Duodenal mucosa (tissue), 2 donors: Measurements from ENCODE around the gene EIPR1.

Source experiments
- H3K27ac ChIP-seq: one replicate; pipeline ENCODE4 v1.7.0; 2013; ENCODE audit warnings: low read depth, low read length
- H3K27me3 ChIP-seq, 2 donors: one replicate each; pipeline ENCODE4 v1.7.0; 2013; ENCODE audit warnings: low read length in 2 of 2, control low read depth in 1 of 2; ENCODE audit not compliant: insufficient read depth in 2 of 2, control insufficient read depth in 1 of 2
- H3K36me3 ChIP-seq, 2 donors: one replicate each; pipeline ENCODE4 v1.7.0; 2013; ENCODE audit warnings: low read length in 2 of 2, control low read depth in 1 of 2; ENCODE audit not compliant: insufficient read depth in 2 of 2, control insufficient read depth in 1 of 2
- H3K4me1 ChIP-seq, 2 donors: one replicate each; pipeline ENCODE4 v1.7.0; 2013; ENCODE audit warnings: low read length in 2 of 2, control low read depth in 1 of 2; ENCODE audit not compliant: insufficient read depth in 2 of 2, control insufficient read depth in 1 of 2
- H3K4me3 ChIP-seq, 2 donors: one replicate each; pipeline ENCODE4 v1.7.0; 2013; ENCODE audit warnings: low read length in 2 of 2, low read depth in 1 of 2
- H3K9ac ChIP-seq, 2 donors: one replicate each; pipeline ENCODE4 v1.7.0; 2013; ENCODE audit warnings: low read length in 2 of 2, low read depth in 1 of 2
- H3K9me3 ChIP-seq, 2 donors: one replicate each; pipeline ENCODE4 v1.7.0; 2013; ENCODE audit warnings: low read length in 2 of 2, control low read depth in 1 of 2; ENCODE audit not compliant: control insufficient read depth in 1 of 2

Gene EIPR1

GRCh38 chr2:3146772-3147650 is 230.6 kb downstream of the EIPR1 start:
- no peaks in the 10 kb centered on the region for H3K27me3 ChIP-seq
- H3K36me3 ChIP-seq = no peaks in the 10 kb centered on the region
- H3K9me3 ChIP-seq = no peaks in the 10 kb centered on the region
- H3K4me3 ChIP-seq = no peak overlapping the region
- H3K4me1 ChIP-seq = no peaks in the 10 kb centered on the region
- no peak overlapping the region for H3K27ac ChIP-seq
- H3K9ac ChIP-seq = no peak overlapping the region

GRCh38 chr2:3146175-3146574 is 231.4 kb downstream of the EIPR1 start:
- H3K9ac ChIP-seq = no peak overlapping the region
- H3K36me3 ChIP-seq = no peaks in the 10 kb centered on the region
- H3K4me3 ChIP-seq = no peak overlapping the region
- no peaks in the 10 kb centered on the region for H3K4me1 ChIP-seq
- H3K9me3 ChIP-seq = no peaks in the 10 kb centered on the region
- H3K27me3 ChIP-seq = no peaks in the 10 kb centered on the region
- no peak overlapping the region for H3K27ac ChIP-seq

- Histone ChIP-seq H3K4me3 (no peak overlapping the region), H3K9ac (no peak overlapping the region), H3K36me3 (no peaks in the 10 kb centered on the region), H3K27ac (no peak overlapping the region), H3K27me3 (no peaks in the 10 kb centered on the region), H3K9me3 (no peaks in the 10 kb centered on the region), H3K4me1 (no peaks in the 10 kb centered on the region)
These were observed 232.1 kb downstream of the EIPR1 start for GRCh38 chr2:3145471-3146021.

GRCh38 chr2:3144856-3145255 is 232.8 kb downstream of the EIPR1 start:
- Histone ChIP-seq H3K27ac (no peak overlapping the region), H3K4me1 (no peaks in the 10 kb centered on the region), H3K4me3 (no peak overlapping the region), H3K9ac (no peak overlapping the region), H3K27me3 (no peaks in the 10 kb centered on the region), H3K9me3 (no peaks in the 10 kb centered on the region), H3K36me3 (no peaks in the 10 kb centered on the region)

GRCh38 chr2:3143602-3144001 is 234.0 kb downstream of the EIPR1 start:
- Histone ChIP-seq H3K4me3 (no peak overlapping the region), H3K9ac (no peak overlapping the region), H3K27ac (no peak overlapping the region), H3K4me1 (no peaks in the 10 kb centered on the region), H3K27me3 (no peaks in the 10 kb centered on the region), H3K36me3 (no peaks in the 10 kb centered on the region), H3K9me3 (no peaks in the 10 kb centered on the region)

GRCh38 chr2:3142961-3143571 is 234.6 kb downstream of the EIPR1 start:
- Histone ChIP-seq H3K27me3 (no peaks in the 10 kb centered on the region), H3K9ac (no peak overlapping the region), H3K4me1 (no peaks in the 10 kb centered on the region), H3K27ac (no peak overlapping the region), H3K9me3 (no peaks in the 10 kb centered on the region), H3K4me3 (no peak overlapping the region), H3K36me3 (no peaks in the 10 kb centered on the region)

- no peaks in the 10 kb centered on the region for H3K9me3 ChIP-seq
These were observed 235.4 kb downstream of the EIPR1 start for GRCh38 chr2:3142210-3142609.

GRCh38 chr2:3141696-3142095 is 235.9 kb downstream of the EIPR1 start:
- no peaks in the 10 kb centered on the region for H3K9me3 ChIP-seq
- no peak overlapping the region for H3K4me3 ChIP-seq
- no peaks in the 10 kb centered on the region for H3K4me1 ChIP-seq
- H3K36me3 ChIP-seq = no peaks in the 10 kb centered on the region
- no peak overlapping the region for H3K9ac ChIP-seq
- H3K27me3 ChIP-seq = no peaks in the 10 kb centered on the region
- no peak overlapping the region for H3K27ac ChIP-seq

More at GRCh38 chr2:3142210-3142609, 235.4 kb downstream of the EIPR1 start:
- Histone ChIP-seq H3K27me3 (no peaks in the 10 kb centered on the region), H3K9ac (no peak overlapping the region), H3K4me1 (no peaks in the 10 kb centered on the region), H3K4me3 (no peak overlapping the region), H3K36me3 (no peaks in the 10 kb centered on the region), H3K27ac (no peak overlapping the region)

GRCh38 chr2:3139906-3140305 is 237.7 kb downstream of the EIPR1 start:
- H3K9ac ChIP-seq = no peak overlapping the region
- H3K27me3 ChIP-seq = no peaks in the 10 kb centered on the region
- H3K4me3 ChIP-seq = no peak overlapping the region
- H3K4me1 ChIP-seq = no peaks in the 10 kb centered on the region
- H3K27ac ChIP-seq = no peak overlapping the region
- peaks cover 0 to 6% of the 10 kb centered on the region in 2 donors for H3K9me3 ChIP-seq
- H3K36me3 ChIP-seq = no peaks in the 10 kb centered on the region
